NCI-H1694 treated with DMSO at 0.1 percent for 48 hours (cell line): Measurements from ENCODE around the gene CITED2.

Experiments
- DNase-seq: peaks from one replicate; lab custom pipeline; 2025; lab: John Stamatoyannopoulos, UW

CITED2 gene

DNA sequence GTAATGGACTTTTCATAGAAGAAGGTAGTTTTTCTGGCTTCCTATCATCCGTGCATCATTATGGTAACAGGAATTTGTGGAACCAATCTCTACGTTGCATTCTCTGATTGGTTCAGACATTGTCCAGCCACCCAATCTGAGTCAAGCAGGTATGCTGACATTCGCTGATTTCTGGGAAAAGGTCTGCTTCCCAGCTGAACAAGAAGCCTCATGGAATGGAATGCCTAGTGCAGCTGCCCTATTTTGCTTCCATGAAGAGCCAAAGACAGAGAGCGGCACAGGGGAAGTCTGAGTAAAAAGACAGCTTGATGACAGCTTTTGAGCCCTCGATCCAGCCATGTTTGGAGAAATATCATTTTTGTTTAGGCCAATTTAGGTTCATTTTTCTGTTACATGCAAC, 44.1 kb downstream of the CITED2 start:
- no peak for DNase-seq

DNA sequence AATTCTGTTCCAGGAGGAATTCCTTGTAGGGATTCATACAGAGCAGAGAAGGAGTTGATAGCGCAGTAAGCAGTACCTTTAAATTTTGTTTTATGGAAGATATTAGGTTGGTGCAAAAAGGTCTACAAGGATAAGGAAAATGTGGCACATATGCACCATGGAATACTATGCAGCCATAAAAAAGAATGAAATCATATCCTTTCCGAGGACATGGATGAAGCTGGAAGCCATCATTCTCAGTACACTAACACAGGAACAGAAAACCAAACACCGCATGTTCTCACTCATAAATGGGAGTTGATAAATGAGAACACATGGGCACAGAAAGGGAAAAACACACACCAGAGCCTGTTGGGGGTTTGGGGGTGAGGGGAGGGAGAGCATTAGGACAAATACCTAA, 45.2 kb downstream of the CITED2 start:
- DNase-seq, result no peak

DNA sequence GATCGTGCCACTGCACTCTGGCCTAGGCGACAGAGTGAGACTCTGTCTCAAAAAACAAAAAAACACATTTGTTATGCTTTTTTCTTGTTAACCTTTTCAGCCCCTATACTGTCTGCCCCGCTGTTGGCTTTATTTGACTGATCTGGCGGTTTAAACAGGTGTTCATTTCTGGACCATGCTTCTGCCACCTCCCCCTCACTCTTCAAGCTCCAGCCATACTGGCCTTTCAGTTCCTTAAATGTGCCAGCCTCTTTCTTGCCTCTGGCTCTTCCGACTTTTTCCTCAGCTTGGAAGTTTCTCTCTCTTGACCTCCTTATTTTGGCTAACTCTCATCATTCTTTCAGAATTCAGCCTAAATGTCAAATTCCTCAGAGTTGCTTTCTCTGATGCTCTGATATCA, 47.4 kb downstream of the CITED2 start:
- DNase-seq, result no peak

DNA sequence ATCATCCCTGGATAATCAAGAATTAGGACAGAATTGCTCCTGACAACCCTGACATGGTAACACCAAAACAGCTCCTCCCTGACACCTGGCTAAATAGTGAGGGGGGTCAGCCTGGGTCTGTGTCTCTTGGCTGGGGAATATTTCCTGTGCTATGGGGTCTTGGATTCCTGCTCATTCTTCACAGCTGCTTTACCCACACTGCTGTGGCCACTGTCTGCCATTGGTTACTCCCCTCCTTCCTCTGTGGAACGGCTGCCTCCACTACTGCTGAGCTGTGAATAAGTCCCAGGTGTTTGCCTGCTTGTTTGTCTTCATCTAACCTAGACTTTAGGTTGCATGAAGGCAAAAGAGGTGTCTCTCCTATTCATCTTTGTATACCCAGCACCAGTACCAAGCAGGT, 48.8 kb downstream of the CITED2 start:
- DNase-seq, result no peak

DNA sequence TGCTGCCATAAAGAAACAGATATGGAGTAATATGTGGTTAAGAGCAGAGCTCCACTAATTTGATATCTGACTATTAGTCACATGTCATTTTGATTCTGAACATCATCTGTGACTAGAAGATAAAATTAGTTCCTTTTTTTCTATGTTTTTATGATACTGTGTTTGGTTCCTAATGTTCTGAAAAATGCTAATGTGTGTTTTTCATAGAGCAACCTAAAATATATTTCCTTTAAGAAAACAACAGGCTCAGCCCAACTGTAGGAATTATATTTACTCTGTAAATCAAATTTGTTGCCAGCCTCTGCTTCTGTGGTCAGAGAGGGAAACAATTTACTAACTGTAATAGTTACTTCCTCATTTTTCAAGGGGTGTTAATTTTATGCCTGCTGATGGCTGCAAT, 49.3 kb downstream of the CITED2 start:
- DNase-seq, result no peak

DNA sequence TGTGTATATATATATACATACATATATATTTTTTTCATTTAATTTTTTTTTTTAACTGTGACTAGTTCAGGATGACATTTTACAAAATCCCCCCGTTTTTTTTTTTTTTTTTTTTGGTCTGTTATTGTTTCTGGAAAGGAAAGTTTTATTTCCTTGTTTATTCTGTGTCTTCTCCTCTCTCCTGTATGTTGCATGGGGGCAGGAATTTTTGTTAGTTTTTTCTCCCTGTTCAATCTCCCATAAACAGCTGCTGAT, 50.2 kb downstream of the CITED2 start:
- DNase-seq, result no peak

DNA sequence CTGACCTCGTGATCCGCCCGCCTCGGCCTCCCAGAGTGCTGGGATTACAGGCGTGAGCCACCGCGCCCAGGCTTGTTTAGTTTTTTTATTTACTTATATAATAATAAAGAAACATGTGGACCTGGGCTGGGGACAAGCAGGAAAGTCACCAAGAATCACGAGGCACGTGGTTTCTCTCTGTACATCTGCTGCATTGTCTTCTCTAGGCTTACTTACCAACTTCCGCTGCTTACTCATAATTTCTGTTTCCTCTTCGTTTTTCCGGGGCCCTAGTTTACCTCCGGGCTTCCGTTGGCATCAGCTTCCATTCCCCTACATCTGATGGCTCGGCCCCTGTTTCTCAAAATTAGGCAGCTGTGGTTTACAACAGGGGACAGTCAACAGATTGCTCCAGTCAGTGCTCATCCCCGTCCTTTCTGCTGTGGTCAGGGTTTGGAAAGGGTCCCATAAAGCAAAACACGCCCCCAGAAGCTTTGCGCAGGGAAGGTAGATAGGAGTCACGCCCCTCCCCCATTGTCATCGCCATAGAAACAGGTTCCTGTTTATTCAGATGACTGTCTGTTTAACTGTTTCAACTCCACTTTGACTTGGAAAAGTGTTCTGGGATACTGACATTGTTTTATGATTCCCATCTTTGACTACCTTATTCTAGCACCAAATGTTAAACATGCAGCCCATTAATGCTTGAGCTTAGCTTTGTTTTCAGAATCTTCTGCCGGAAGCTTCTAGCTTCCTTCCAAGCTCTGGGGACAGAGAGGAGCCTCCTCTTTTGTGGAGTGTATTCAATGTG, 50.7 kb downstream of the CITED2 start:
- no peak for DNase-seq
